ENCODE data around the gene MRPL10.

DNA sequence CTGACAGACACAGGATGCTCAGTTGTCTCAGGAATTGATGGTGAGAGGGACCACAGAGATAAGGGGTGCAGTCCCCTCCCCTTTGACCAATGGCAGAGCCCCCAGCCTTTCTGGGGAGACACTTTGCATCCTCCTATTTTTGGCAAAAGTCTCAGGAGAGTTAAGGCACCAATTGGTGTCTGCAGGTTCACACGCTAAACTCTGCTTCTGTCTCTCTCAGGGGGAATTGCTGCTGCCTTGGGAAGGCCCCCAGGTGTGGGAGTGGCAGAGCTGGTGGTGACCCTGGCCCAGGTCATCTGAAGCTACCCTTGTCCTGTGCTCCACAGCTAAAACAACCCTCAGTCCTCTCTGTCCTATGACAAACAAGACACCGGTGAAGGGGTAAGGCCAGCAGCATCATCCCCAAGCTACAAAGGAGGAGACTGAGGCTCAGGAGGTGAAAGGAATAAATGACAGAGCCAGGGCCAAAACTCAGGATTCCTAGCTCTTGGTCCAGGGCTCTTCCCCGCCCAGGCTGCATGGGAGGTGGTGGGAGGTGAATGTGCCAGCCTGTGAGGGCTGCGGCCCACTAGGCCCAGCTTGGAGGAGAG lies 30.1 kb downstream of the MRPL10 start:
- TF ChIP-seq ZNF70 (CRISPR knock-in tag; IDR thresholded peaks at IDR 0.05), result no peak
- TF ChIP-seq ESRRG (CRISPR knock-in tag; IDR thresholded peaks at IDR 0.05), result no peak
- no peak for TF ChIP-seq ZNF565 (CRISPR knock-in tag; conservative IDR thresholded peaks at IDR 0.05; ENCODE audit: low read depth)
- TF ChIP-seq, protein P1, sequence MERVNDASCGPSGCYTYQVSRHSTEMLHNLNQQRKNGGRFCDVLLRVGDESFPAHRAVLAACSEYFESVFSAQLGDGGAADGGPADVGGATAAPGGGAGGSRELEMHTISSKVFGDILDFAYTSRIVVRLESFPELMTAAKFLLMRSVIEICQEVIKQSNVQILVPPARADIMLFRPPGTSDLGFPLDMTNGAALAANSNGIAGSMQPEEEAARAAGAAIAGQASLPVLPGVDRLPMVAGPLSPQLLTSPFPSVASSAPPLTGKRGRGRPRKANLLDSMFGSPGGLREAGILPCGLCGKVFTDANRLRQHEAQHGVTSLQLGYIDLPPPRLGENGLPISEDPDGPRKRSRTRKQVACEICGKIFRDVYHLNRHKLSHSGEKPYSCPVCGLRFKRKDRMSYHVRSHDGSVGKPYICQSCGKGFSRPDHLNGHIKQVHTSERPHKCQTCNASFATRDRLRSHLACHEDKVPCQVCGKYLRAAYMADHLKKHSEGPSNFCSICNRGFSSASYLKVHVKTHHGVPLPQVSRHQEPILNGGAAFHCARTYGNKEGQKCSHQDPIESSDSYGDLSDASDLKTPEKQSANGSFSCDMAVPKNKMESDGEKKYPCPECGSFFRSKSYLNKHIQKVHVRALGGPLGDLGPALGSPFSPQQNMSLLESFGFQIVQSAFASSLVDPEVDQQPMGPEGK (CRISPR knock-in tag; IDR thresholded peaks at IDR 0.05; ENCODE audit: borderline replicate concordance), result no peak
- TF ChIP-seq ZC3H10 (CRISPR knock-in tag; IDR thresholded peaks at IDR 0.05), result no peak
- no peak for TF ChIP-seq CSDC2 (CRISPR knock-in tag; IDR thresholded peaks at IDR 0.05)
- no peak for TF ChIP-seq ARNTL (CRISPR knock-in tag; IDR thresholded peaks at IDR 0.05; ENCODE audit: borderline replicate concordance, low read depth)
- no peak for TF ChIP-seq RARB (CRISPR knock-in tag; IDR thresholded peaks at IDR 0.05)
- TF ChIP-seq, protein P2, sequence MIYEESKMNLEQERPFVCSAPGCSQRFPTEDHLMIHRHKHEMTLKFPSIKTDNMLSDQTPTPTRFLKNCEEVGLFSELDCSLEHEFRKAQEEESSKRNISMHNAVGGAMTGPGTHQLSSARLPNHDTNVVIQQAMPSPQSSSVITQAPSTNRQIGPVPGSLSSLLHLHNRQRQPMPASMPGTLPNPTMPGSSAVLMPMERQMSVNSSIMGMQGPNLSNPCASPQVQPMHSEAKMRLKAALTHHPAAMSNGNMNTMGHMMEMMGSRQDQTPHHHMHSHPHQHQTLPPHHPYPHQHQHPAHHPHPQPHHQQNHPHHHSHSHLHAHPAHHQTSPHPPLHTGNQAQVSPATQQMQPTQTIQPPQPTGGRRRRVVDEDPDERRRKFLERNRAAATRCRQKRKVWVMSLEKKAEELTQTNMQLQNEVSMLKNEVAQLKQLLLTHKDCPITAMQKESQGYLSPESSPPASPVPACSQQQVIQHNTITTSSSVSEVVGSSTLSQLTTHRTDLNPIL (CRISPR knock-in tag; IDR thresholded peaks at IDR 0.05; ENCODE audit: low read depth), result no peak
- no peak for TF ChIP-seq ZFP3 (CRISPR knock-in tag; IDR thresholded peaks at IDR 0.05)
- no peak for TF ChIP-seq ISL1 (CRISPR knock-in tag; IDR thresholded peaks at IDR 0.05)
- no peak for TF ChIP-seq PPARA (CRISPR knock-in tag; IDR thresholded peaks at IDR 0.05; ENCODE audit: borderline replicate concordance)
- no peak for TF ChIP-seq SNAI2 (CRISPR knock-in tag; IDR thresholded peaks at IDR 0.05)
